Measurements from ENCODE around the gene PPFIBP2.

The PPFIBP2 gene

DNA sequence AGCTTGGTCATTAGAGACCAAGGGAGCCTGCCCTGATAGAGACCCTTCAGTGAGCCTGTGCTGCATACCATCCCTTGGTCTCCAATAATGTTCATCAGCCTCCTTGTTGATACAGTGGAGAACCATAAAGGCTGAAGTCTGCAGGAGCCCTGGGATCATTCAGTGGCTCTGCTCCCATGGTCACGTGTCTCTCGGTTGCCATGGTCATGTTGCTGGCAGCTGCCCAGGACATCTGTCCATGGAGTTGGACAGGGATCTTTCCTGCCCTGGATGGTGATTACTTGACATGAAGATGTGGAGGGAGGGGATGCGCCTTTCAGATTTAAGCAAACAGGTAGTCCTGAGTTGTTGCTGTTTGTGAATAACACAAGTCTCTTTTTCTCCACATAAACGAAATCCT, 121.3 kb downstream of the PPFIBP2 start:
- H3K9me3 ChIP-seq (ENCODE audit: insufficient read depth, low read length), result no peaks in the 10 kb centered on the region
- no peak for TF ChIP-seq SUZ12 (IDR thresholded peaks at IDR 0.05; ENCODE audit: extremely low read depth, insufficient read depth, insufficient read length)
- TF ChIP-seq YY1 (IDR thresholded peaks at IDR 0.05; ENCODE audit: insufficient read depth, insufficient read length), result no peak
- TF ChIP-seq ZNF274 (IDR thresholded peaks at IDR 0.05; ENCODE audit: low read depth, low read length), result no peak
- no peaks in the 10 kb centered on the region for H3K4me1 ChIP-seq (ENCODE audit: insufficient read depth, insufficient read length)
- no peak for DNase-seq (ENCODE audit: low read depth, low spot score)
- H3K9ac ChIP-seq (ENCODE audit: insufficient read length, low read depth), result no peak overlapping the region
- peaks cover 14% of the 10 kb centered on the region for H3K36me3 ChIP-seq (ENCODE audit: insufficient read depth, insufficient read length, low read length)
- H3K4me3 ChIP-seq (ENCODE audit: insufficient read length, low read depth), result no peak overlapping the region
- H3K27me3 ChIP-seq (ENCODE audit: insufficient read depth, insufficient read length), result no peaks in the 10 kb centered on the region

DNA sequence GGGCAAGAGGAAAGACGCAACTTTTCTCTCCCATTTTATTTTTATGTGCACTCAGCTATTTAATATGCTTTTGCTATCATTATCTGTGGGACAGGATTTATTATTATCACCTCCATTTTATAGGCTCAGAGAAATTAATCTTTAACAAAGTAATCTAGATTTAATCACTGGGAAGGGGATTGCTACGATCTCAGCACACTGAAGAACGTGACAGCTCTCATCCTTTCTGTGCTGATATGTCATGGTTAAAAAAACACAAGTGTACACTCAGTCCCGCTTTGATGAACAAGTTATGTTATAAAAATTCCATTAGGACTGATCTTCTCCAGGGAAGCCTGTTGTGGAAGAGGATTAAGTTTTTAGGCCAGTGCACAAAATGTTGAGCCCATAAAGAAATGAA, 121.9 kb downstream of the PPFIBP2 start:
- H3K27me3 ChIP-seq (ENCODE audit: insufficient read depth, insufficient read length), result no peaks in the 10 kb centered on the region
- peaks cover 14% of the 10 kb centered on the region for H3K36me3 ChIP-seq (ENCODE audit: insufficient read depth, insufficient read length, low read length)
- no peak for TF ChIP-seq ZNF274 (IDR thresholded peaks at IDR 0.05; ENCODE audit: low read depth, low read length)
- TF ChIP-seq SUZ12 (IDR thresholded peaks at IDR 0.05; ENCODE audit: extremely low read depth, insufficient read depth, insufficient read length), result no peak
- TF ChIP-seq YY1 (IDR thresholded peaks at IDR 0.05; ENCODE audit: insufficient read depth, insufficient read length), result no peak
- no peaks in the 10 kb centered on the region for H3K9me3 ChIP-seq (ENCODE audit: insufficient read depth, low read length)
- no peak for DNase-seq (ENCODE audit: low read depth, low spot score)
- no peak overlapping the region for H3K9ac ChIP-seq (ENCODE audit: insufficient read length, low read depth)
- H3K4me3 ChIP-seq (ENCODE audit: insufficient read length, low read depth), result no peak overlapping the region
- no peaks in the 10 kb centered on the region for H3K4me1 ChIP-seq (ENCODE audit: insufficient read depth, insufficient read length)

- TF ChIP-seq YY1 (IDR thresholded peaks at IDR 0.05; ENCODE audit: insufficient read depth, insufficient read length) (no peak), ZNF274 (IDR thresholded peaks at IDR 0.05; ENCODE audit: low read depth, low read length) (no peak), SUZ12 (IDR thresholded peaks at IDR 0.05; ENCODE audit: extremely low read depth, insufficient read depth, insufficient read length) (no peak)
- Histone ChIP-seq H3K9me3 (ENCODE audit: insufficient read depth, low read length) (no peaks in the 10 kb centered on the region), H3K27me3 (ENCODE audit: insufficient read depth, insufficient read length) (no peaks in the 10 kb centered on the region), H3K4me1 (ENCODE audit: insufficient read depth, insufficient read length) (no peaks in the 10 kb centered on the region), H3K4me3 (ENCODE audit: insufficient read length, low read depth) (no peak overlapping the region), H3K36me3 (ENCODE audit: insufficient read depth, insufficient read length, low read length) (peaks cover 10% of the 10 kb centered on the region), H3K9ac (ENCODE audit: insufficient read length, low read depth) (no peak overlapping the region)
- DNase-seq (ENCODE audit: low read depth, low spot score), result no peak
These were observed 122.6 kb downstream of the PPFIBP2 start for GRCh38 chr11:7636350-7636749.

DNA sequence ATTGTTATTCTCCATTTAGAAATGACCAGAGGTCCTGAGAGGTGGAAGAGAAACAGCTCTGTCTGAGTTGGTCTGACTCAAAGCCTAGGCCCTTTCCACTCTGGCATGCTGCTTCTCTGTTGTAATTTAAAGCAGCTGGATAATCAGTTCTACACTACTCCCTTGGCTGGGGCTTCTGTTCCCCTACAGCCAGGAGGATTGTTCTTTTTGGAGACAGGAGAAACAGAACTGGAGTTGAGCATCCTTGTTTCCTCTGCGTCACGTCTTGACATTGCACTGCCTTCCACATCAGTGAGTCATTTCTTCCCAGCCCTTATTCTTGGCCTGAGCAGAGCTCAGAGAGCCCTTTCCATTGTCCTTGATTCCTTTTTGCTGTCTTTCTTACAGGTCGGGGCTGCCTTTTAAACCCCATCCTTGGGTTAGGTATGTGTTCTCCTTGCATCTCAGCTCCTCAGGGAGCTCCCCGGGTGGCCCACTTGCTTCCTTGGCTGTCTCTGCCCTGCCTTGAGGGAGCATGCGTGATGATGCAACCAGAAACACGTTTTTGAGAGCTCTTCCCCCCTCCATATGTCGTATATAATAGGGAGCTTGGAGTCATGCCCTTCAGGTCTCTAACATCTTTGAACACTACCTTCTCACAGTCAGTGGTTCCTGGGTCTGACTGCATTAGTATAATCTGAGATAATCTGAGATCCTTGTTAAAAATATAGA, 123.8 kb downstream of the PPFIBP2 start:
- no peaks in the 10 kb centered on the region for H3K4me1 ChIP-seq (ENCODE audit: insufficient read depth, insufficient read length)
- no peaks in the 10 kb centered on the region for H3K9me3 ChIP-seq (ENCODE audit: insufficient read depth, low read length)
- H3K36me3 ChIP-seq (ENCODE audit: insufficient read depth, insufficient read length, low read length), result peaks cover 8% of the 10 kb centered on the region
- no peak for DNase-seq (ENCODE audit: low read depth, low spot score)
- H3K27me3 ChIP-seq (ENCODE audit: insufficient read depth, insufficient read length), result no peaks in the 10 kb centered on the region
- TF ChIP-seq YY1 (IDR thresholded peaks at IDR 0.05; ENCODE audit: insufficient read depth, insufficient read length) (no peak), ZNF274 (IDR thresholded peaks at IDR 0.05; ENCODE audit: low read depth, low read length) (no peak), SUZ12 (IDR thresholded peaks at IDR 0.05; ENCODE audit: extremely low read depth, insufficient read depth, insufficient read length) (no peak)
- H3K4me3 ChIP-seq (ENCODE audit: insufficient read length, low read depth), result no peak overlapping the region
- H3K9ac ChIP-seq (ENCODE audit: insufficient read length, low read depth), result no peak overlapping the region

DNA sequence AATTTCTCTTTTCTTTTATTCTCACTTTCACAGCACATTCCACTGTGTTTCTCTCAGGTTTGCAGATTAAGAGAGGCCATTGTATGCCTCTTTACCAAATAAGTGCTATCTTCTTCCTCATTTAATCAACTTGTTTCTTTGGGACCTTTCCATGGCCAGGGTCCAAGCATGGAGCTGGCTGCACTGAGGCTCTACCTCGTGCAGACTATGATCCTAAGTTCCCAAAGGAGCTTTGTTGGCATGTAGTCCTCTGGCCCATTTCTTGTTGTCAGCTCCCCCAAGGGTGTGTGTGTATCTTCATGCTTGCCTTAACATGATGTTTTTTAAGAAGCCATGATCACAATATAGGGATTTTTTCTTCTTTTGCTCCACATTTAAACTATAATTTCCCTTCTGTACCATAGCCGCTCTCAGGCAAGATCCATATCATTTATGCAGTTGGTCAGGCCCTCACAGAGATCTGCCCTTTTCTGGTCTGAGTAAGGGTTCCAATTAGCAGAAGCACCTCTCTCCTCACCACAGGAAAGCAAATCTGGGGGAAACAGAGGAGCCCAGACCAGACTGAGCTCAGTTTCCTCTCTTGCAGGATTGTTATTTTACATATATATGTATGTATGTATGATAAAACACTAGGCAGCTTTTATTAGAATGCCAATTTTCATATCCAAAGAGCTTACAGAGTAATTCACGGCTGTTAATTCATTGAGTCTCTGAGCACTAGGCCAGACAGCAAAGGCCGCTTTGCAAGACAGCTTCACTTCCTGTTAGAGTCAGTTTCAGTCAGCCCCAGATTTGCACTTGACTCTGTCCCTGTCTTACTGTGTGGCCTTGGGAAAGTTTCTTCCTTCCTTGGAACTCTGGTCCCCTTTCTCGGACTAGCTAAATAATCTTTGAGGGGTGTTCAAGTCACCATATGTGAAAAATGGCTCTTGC, 125.2 kb downstream of the PPFIBP2 start:
- TF ChIP-seq SUZ12 (IDR thresholded peaks at IDR 0.05; ENCODE audit: extremely low read depth, insufficient read depth, insufficient read length) (no peak), YY1 (IDR thresholded peaks at IDR 0.05; ENCODE audit: insufficient read depth, insufficient read length) (no peak), ZNF274 (IDR thresholded peaks at IDR 0.05; ENCODE audit: low read depth, low read length) (no peak)
- Histone ChIP-seq H3K4me3 (ENCODE audit: insufficient read length, low read depth) (no peak overlapping the region), H3K4me1 (ENCODE audit: insufficient read depth, insufficient read length) (no peaks in the 10 kb centered on the region), H3K9ac (ENCODE audit: insufficient read length, low read depth) (no peak overlapping the region), H3K9me3 (ENCODE audit: insufficient read depth, low read length) (no peaks in the 10 kb centered on the region), H3K27me3 (ENCODE audit: insufficient read depth, insufficient read length) (no peaks in the 10 kb centered on the region), H3K36me3 (ENCODE audit: insufficient read depth, insufficient read length, low read length) (peaks cover 4% of the 10 kb centered on the region)
- no peak for DNase-seq (ENCODE audit: low read depth, low spot score)

GRCh38 chr11:7639643-7640025, 125.8 kb downstream of the PPFIBP2 start:
- peaks cover 4% of the 10 kb centered on the region for H3K36me3 ChIP-seq (ENCODE audit: insufficient read depth, insufficient read length, low read length)

DNA sequence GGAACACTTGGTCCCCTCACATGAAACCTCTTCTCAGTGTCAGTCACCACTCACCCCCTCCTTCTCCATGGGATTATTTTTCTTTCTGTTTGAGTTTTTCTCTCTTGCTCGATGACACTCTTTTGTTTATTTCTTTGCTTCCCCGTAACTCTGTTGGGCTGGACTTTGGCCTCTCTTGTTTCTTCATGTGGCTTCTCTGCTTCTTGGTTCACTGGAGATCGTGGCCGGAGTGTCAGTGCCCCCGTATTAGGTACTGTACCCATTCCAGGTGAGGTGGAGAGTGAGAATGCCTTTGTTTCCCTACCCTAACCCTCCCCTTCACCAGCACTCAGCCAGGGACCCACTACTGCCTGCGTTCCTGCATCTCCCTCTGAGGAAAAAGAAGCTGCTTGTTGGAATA, 127.0 kb downstream of the PPFIBP2 start:
- no peaks in the 10 kb centered on the region for H3K36me3 ChIP-seq (ENCODE audit: insufficient read depth, insufficient read length, low read length)
- no peak for DNase-seq (ENCODE audit: low read depth, low spot score)
- no peaks in the 10 kb centered on the region for H3K27me3 ChIP-seq (ENCODE audit: insufficient read depth, insufficient read length)
- TF ChIP-seq ZNF274 (IDR thresholded peaks at IDR 0.05; ENCODE audit: low read depth, low read length), result no peak
- no peak for TF ChIP-seq SUZ12 (IDR thresholded peaks at IDR 0.05; ENCODE audit: extremely low read depth, insufficient read depth, insufficient read length)
- TF ChIP-seq YY1 (IDR thresholded peaks at IDR 0.05; ENCODE audit: insufficient read depth, insufficient read length), result no peak
- no peak overlapping the region for H3K4me3 ChIP-seq (ENCODE audit: insufficient read length, low read depth)
- no peaks in the 10 kb centered on the region for H3K4me1 ChIP-seq (ENCODE audit: insufficient read depth, insufficient read length)
- no peak overlapping the region for H3K9ac ChIP-seq (ENCODE audit: insufficient read length, low read depth)
- no peaks in the 10 kb centered on the region for H3K9me3 ChIP-seq (ENCODE audit: insufficient read depth, low read length)

More at GRCh38 chr11:7639643-7640025, 125.8 kb downstream of the PPFIBP2 start:
- no peak for DNase-seq (ENCODE audit: low read depth, low spot score)
- Histone ChIP-seq H3K4me1 (ENCODE audit: insufficient read depth, insufficient read length) (no peaks in the 10 kb centered on the region), H3K4me3 (ENCODE audit: insufficient read length, low read depth) (no peak overlapping the region), H3K9ac (ENCODE audit: insufficient read length, low read depth) (no peak overlapping the region), H3K27me3 (ENCODE audit: insufficient read depth, insufficient read length) (no peaks in the 10 kb centered on the region), H3K9me3 (ENCODE audit: insufficient read depth, low read length) (no peaks in the 10 kb centered on the region)
- no peak for TF ChIP-seq SUZ12 (IDR thresholded peaks at IDR 0.05; ENCODE audit: extremely low read depth, insufficient read depth, insufficient read length)
- TF ChIP-seq ZNF274 (IDR thresholded peaks at IDR 0.05; ENCODE audit: low read depth, low read length), result no peak
- TF ChIP-seq YY1 (IDR thresholded peaks at IDR 0.05; ENCODE audit: insufficient read depth, insufficient read length), result no peak

Measured in NT2/D1 (cell line).